ENCODE data around the gene DEGS1.

- TF ChIP-seq CTCF (IDR thresholded peaks at IDR 0.05) = no peak
- no peak for TF ChIP-seq POLR2A (IDR thresholded peaks at IDR 0.05)
Measured at GRCh38 chr1:224237119-224237881, 54.3 kb downstream of the DEGS1 start.
